Kidney capillary endothelial cell (primary cell): ENCODE results near the gene GPR63.

Experiments
- DNase-seq: peaks from one replicate; pipeline ENCODE4 v3.0.0-alpha.2; 2018; ENCODE audit warnings: low spot score

The GPR63 gene

GRCh38 chr6:96821034-96821433 is 16.2 kb downstream of the GPR63 start:
- DNase-seq: no peak

- no peak for DNase-seq
Measured at GRCh38 chr6:96816301-96816817, 20.9 kb downstream of the GPR63 start.

- no peak for DNase-seq
Measured at GRCh38 chr6:96814625-96815024, 22.7 kb downstream of the GPR63 start.

- no peak for DNase-seq
Measured at GRCh38 chr6:96812077-96812703, 25.1 kb downstream of the GPR63 start.

GRCh38 chr6:96811670-96812069 is 25.6 kb downstream of the GPR63 start:
- no peak for DNase-seq

GRCh38 chr6:96811136-96811535 is 26.1 kb downstream of the GPR63 start:
- DNase-seq: no peak

- DNase-seq: no peak
Measured at GRCh38 chr6:96809119-96809518, 28.2 kb downstream of the GPR63 start.

- no peak for DNase-seq
Measured at GRCh38 chr6:96803106-96803481, 34.2 kb downstream of the GPR63 start.

GRCh38 chr6:96795481-96795880 is 41.8 kb downstream of the GPR63 start:
- DNase-seq: no peak

- DNase-seq: no peak
Measured at GRCh38 chr6:96794980-96795379, 42.3 kb downstream of the GPR63 start.

GRCh38 chr6:96792561-96793190 is 44.6 kb downstream of the GPR63 start:
- no peak for DNase-seq

GRCh38 chr6:96789871-96790270 is 47.4 kb downstream of the GPR63 start:
- no peak for DNase-seq

GRCh38 chr6:96787846-96788580 is 49.3 kb downstream of the GPR63 start:
- DNase-seq: no peak

- no peak for DNase-seq
Measured at GRCh38 chr6:96786336-96786735, 50.9 kb downstream of the GPR63 start.

- DNase-seq: no peak
Measured at GRCh38 chr6:96784650-96785049, 52.6 kb downstream of the GPR63 start.

GRCh38 chr6:96783307-96783706 is 54.0 kb downstream of the GPR63 start:
- DNase-seq: no peak

GRCh38 chr6:96781557-96781956 is 55.7 kb downstream of the GPR63 start:
- no peak for DNase-seq

GRCh38 chr6:96777113-96777512 is 60.2 kb downstream of the GPR63 start:
- DNase-seq: no peak

- no peak for DNase-seq
Measured at GRCh38 chr6:96775727-96776400, 61.4 kb downstream of the GPR63 start.

GRCh38 chr6:96766769-96767168 is 70.5 kb downstream of the GPR63 start:
- no peak for DNase-seq

GRCh38 chr6:96762599-96762998 is 74.7 kb downstream of the GPR63 start:
- no peak for DNase-seq

- DNase-seq: no peak
Measured at GRCh38 chr6:96761794-96762193, 75.5 kb downstream of the GPR63 start.
